CD14-positive monocyte (primary cell): Measurements from ENCODE around the gene CHST6. TPM values are rescaled to one million over a fixed set of nuclear protein-coding genes. Genes with fewer than 3 reads are reported as not detected.

Source experiments
- DNase-seq, 3 donors: peaks; one replicate each; pipeline ENCODE4 v3.0.0-alpha.2; 2011 to 2022
- H2AFZ ChIP-seq: 2 replicates; pipeline ENCODE4 v1.6.0; 2012; ENCODE audit warnings: mild to moderate bottlenecking, low read depth, low read length, inconsistent platforms; ENCODE audit not compliant: insufficient read depth, poor library complexity, severe bottlenecking
- H3K27ac ChIP-seq, 2 donors: 1 replicate in 1 of 2; 2 replicates in 1 of 2; pipeline ENCODE4 v1.5.1; 2012 to 2013; ENCODE audit warnings: low read length in 2 of 2, control low read depth in 1 of 2, inconsistent platforms in 1 of 2, low read depth in 1 of 2, mild to moderate bottlenecking in 1 of 2
- H3K27me3 ChIP-seq, 2 donors: one replicate each; pipeline versions ENCODE4 v1.6.0 to v1.6.1; 2011 to 2013; ENCODE audit warnings: low read length in 2 of 2; ENCODE audit not compliant: control insufficient read depth in 2 of 2, insufficient read depth in 2 of 2
- H3K36me3 ChIP-seq, 2 donors: replicated peaks in 1 of 2; 1 replicate in 1 of 2; 2 replicates in 1 of 2; pipeline versions ENCODE4 v1.5.1 to v1.6.1; 2012 to 2013; ENCODE audit warnings: low read length in 2 of 2, control low read depth in 1 of 2, inconsistent platforms in 1 of 2, mild to moderate bottlenecking in 1 of 2; ENCODE audit not compliant: insufficient read depth in 2 of 2, control insufficient read depth in 1 of 2
- H3K4me1 ChIP-seq, 2 donors: 1 replicate in 1 of 2; 2 replicates in 1 of 2; pipeline versions ENCODE4 v1.5.1 to v1.6.1; 2012 to 2013; ENCODE audit warnings: low read length in 2 of 2, control low read depth in 1 of 2, inconsistent platforms in 1 of 2, mild to moderate bottlenecking in 1 of 2, moderate library complexity in 1 of 2; ENCODE audit not compliant: insufficient read depth in 2 of 2, control insufficient read depth in 1 of 2
- H3K4me2 ChIP-seq: replicated peaks from 2 replicates; pipeline ENCODE3; 2012; ENCODE audit warnings: low read length, moderate library complexity, mild to moderate bottlenecking; ENCODE audit not compliant: poor library complexity, severe bottlenecking; ENCODE audit errors: extremely low read depth
- H3K4me3 ChIP-seq, 3 experiments: fragments of 200-600 bp in 1 of 3; sonication (generic) in 1 of 3; replicated peaks in 1 of 3; 1 replicate in 2 of 3; 2 replicates in 1 of 3; pipeline ENCODE4 v1.5.1; 2011 to 2013; ENCODE audit warnings: low read length in 3 of 3, mild to moderate bottlenecking in 3 of 3, control low read depth in 2 of 3, low read depth in 2 of 3, inconsistent platforms in 1 of 3, moderate library complexity in 1 of 3
- H3K79me2 ChIP-seq: 2 replicates; pipeline ENCODE4 v1.6.0; 2012; ENCODE audit warnings: mild to moderate bottlenecking, control low read depth, inconsistent platforms, low read length, moderate library complexity; ENCODE audit not compliant: insufficient read depth
- H3K9ac ChIP-seq: 2 replicates; pipeline ENCODE4 v1.6.0; 2017; ENCODE audit warnings: low read length, mild to moderate bottlenecking; ENCODE audit not compliant: insufficient read depth, poor library complexity, severe bottlenecking
- H3K9me3 ChIP-seq, 2 donors: replicated peaks in 1 of 2; 1 replicate in 1 of 2; 2 replicates in 1 of 2; pipeline versions ENCODE4 v1.5.1 to v1.6.1; 2012 to 2013; ENCODE audit warnings: low read length in 2 of 2, control low read depth in 1 of 2; ENCODE audit not compliant: control insufficient read depth in 1 of 2, insufficient read depth in 1 of 2
- H4K20me1 ChIP-seq: 2 replicates; pipeline ENCODE4 v1.6.0; 2012; ENCODE audit warnings: mild to moderate bottlenecking, low read length, control low read depth, moderate library complexity; ENCODE audit not compliant: insufficient read depth
- H3K27ac Mint-ChIP-seq, 7 donors: one replicate each; pipeline ENCODE4 v1.8.0; 2020; ENCODE audit warnings: mild to moderate bottlenecking in 7 of 7, mixed read lengths in 7 of 7, moderate library complexity in 6 of 7, inconsistent platforms in 2 of 7
- H3K27me3 Mint-ChIP-seq, 3 donors: one replicate each; pipeline ENCODE4 v1.8.0; 2021 to 2022; ENCODE audit warnings: low read depth in 3 of 3, mild to moderate bottlenecking in 3 of 3, mixed read lengths in 3 of 3, moderate library complexity in 3 of 3, inconsistent platforms in 1 of 3
- H3K36me3 Mint-ChIP-seq, 2 donors: one replicate each; pipeline ENCODE4 v1.8.0; 2020; ENCODE audit warnings: mixed read lengths in 2 of 2, inconsistent platforms in 1 of 2, mild to moderate bottlenecking in 1 of 2
- H3K4me1 Mint-ChIP-seq: one replicate; pipeline ENCODE4 v1.8.0; 2020; ENCODE audit warnings: mild to moderate bottlenecking, mixed read lengths
- H3K4me3 Mint-ChIP-seq, 2 donors: one replicate each; pipeline ENCODE4 v1.8.0; 2020; ENCODE audit warnings: mild to moderate bottlenecking in 2 of 2, mixed read lengths in 2 of 2, moderate library complexity in 1 of 2
- H3K9me3 Mint-ChIP-seq, 7 donors: one replicate each; pipeline ENCODE4 v1.8.0; 2020 to 2022; ENCODE audit warnings: mixed read lengths in 7 of 7, mild to moderate bottlenecking in 6 of 7, moderate library complexity in 6 of 7, inconsistent platforms in 2 of 7
- WGBS: methylation state at CpG from one replicate; pipeline ENCODE4 v1.1.5; 2013; ENCODE audit warnings: missing lambda C conversion rate; ENCODE audit not compliant: insufficient coverage; 5-methylcytosine and 5-hydroxymethylcytosine counted together
- intact Hi-C, 2 donors: fragments of 100-400 bp; cut with micrococcal nuclease; formaldehyde crosslinking; loops; one replicate each; pipeline versions ENCODE4 v1.15.0 to v1.15.1; 2023
- polyA plus RNA-seq, 3 donors: library from polyadenylated mRNA; depleted of rRNA in 1 of 3; unstranded in 2 of 3; stranded (reverse) in 1 of 3; fragments of 300-500 nt in 2 of 3; fragments of >200 nt in 1 of 3; fragmentation: Illumina TruSeq in 2 of 3; gene quantifications; 1 replicate in 2 of 3; 2 replicates in 1 of 3; pipeline ENCODE4 v1.2.3, GENCODE V29; 2012 to 2021
- TF ChIP-seq, protein P1 (sequence below): fragments of 200-600 bp; IDR thresholded peaks from one replicate; pipeline ENCODE4 v1.8.0; 2022; ENCODE audit warnings: antibody characterized with exemption, mild to moderate bottlenecking

Gene CHST6
- polyA plus RNA-seq, 3 donors: 0.03 TPM; not detected in 2

DNA sequence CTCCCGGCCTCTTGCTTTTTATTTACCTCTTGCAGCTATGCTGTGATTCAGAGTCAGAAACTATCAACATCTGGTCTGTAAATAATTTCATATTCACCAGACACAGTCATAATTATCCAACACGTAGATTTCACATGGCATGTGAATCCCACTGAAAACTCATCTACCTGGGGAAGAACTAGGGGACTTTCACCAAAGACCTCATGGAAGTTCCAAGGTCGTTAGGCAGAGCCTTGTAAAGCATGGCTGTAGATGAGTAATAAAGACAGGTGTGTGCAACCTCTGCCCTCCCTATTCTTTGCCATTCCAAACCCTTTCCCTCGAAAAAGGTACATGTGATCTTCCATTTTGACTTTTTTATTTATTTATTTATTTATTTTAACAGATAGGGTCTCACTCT is 42.5 kb upstream of the CHST6 start:
- Mint-ChIP-seq H3K27me3 (peaks cover 0 to 3% (median 0%) of the 10 kb centered on the region in 3 donors), H3K4me3 (no peak overlapping the region), H3K9me3 (peaks cover 0 to 2% (median 0%) of the 10 kb centered on the region in 7 donors), H3K27ac (no peak overlapping the region), H3K36me3 (no peaks in the 10 kb centered on the region), H3K4me1 (no peaks in the 10 kb centered on the region)
- H3K79me2 ChIP-seq: no peaks in the 10 kb centered on the region
- no peaks in the 10 kb centered on the region for H3K36me3 ChIP-seq
- WGBS: 83% methylated on average over 1 of the region's 4 CpGs
- no peaks in the 10 kb centered on the region for H3K9me3 ChIP-seq
- H4K20me1 ChIP-seq: no peaks in the 10 kb centered on the region
- TF ChIP-seq, protein P1, sequence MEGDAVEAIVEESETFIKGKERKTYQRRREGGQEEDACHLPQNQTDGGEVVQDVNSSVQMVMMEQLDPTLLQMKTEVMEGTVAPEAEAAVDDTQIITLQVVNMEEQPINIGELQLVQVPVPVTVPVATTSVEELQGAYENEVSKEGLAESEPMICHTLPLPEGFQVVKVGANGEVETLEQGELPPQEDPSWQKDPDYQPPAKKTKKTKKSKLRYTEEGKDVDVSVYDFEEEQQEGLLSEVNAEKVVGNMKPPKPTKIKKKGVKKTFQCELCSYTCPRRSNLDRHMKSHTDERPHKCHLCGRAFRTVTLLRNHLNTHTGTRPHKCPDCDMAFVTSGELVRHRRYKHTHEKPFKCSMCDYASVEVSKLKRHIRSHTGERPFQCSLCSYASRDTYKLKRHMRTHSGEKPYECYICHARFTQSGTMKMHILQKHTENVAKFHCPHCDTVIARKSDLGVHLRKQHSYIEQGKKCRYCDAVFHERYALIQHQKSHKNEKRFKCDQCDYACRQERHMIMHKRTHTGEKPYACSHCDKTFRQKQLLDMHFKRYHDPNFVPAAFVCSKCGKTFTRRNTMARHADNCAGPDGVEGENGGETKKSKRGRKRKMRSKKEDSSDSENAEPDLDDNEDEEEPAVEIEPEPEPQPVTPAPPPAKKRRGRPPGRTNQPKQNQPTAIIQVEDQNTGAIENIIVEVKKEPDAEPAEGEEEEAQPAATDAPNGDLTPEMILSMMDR: no peak
- H3K4me2 ChIP-seq: no peak overlapping the region
- H3K9ac ChIP-seq: no peak overlapping the region
- H3K4me1 ChIP-seq: no peaks in the 10 kb centered on the region
- no peak overlapping the region for H3K4me3 ChIP-seq
- H3K27ac ChIP-seq: no peak overlapping the region
- H3K27me3 ChIP-seq: no peaks in the 10 kb centered on the region
- H2AFZ ChIP-seq: no peak overlapping the region
- intact Hi-C loops: no loop called here
- DNase-seq: no peak

DNA sequence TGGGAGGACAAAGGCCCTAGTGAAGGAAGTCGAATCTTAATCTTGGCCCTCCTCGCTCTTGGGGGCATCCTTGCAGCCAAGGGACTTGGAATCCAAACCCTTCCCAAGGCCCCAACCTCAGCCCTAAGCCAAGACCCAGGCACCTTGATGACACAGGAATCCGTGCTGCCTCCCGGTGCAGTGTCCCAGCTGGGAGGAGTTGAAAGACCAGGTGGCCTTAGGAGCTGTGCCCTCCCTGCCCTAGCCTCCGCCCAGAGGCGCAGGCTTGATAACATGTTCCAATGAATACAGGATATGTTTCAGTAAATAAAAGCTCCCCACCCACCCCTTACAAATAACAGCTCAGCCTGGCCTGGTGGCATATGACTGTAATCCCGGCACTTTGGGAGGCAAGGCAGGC is 40.7 kb upstream of the CHST6 start, which contains the start of gene CHST5:
CHST5 (minus strand) TSS at position 208 of the 400 bp plus-strand sequence. CDS start 5,724 bp downstream, outside the sequence.
- no peaks in the 10 kb centered on the region for H3K9me3 ChIP-seq
- no peaks in the 10 kb centered on the region for H3K27me3 ChIP-seq
- no peaks in the 10 kb centered on the region for H3K79me2 ChIP-seq
- TF ChIP-seq, protein P1: no peak
- H3K9ac ChIP-seq: no peak within 1 kb of the TSS
- H3K9me3 Mint-ChIP-seq: peaks cover 0 to 2% (median 0%) of the 10 kb centered on the region in 7 donors
- H2AFZ ChIP-seq: no peak within 1 kb of the TSS
- intact Hi-C loops: no loop called here
- DNase-seq: no peak
- H3K27ac Mint-ChIP-seq: no peak within 1 kb of the TSS
- no peaks in the 10 kb centered on the region for H3K36me3 Mint-ChIP-seq
- 100% methylated on average over 4 of the region's 7 CpGs for WGBS
- peaks cover 0 to 4% (median 4%) of the 10 kb centered on the region in 3 donors for H3K27me3 Mint-ChIP-seq
- H3K4me1 ChIP-seq: no peaks in the 10 kb centered on the region
- H3K4me2 ChIP-seq: no peak within 1 kb of the TSS
- H3K36me3 ChIP-seq: no peaks in the 10 kb centered on the region
- H3K4me3 ChIP-seq: no peak within 1 kb of the TSS
- H3K4me3 Mint-ChIP-seq: no peak within 1 kb of the TSS
- H3K27ac ChIP-seq: no peak within 1 kb of the TSS
- H4K20me1 ChIP-seq: no peaks in the 10 kb centered on the region
- H3K4me1 Mint-ChIP-seq: no peaks in the 10 kb centered on the region
